HG03442 (cell line): ENCODE data around the gene CRNKL1.

Experiments
- ATAC-seq: cut with Tn5 transposase; IDR thresholded peaks from one replicate; pipeline ENCODE4 v1.9.1; 2021; ENCODE audit warnings: mild to moderate bottlenecking, moderate library complexity; ENCODE audit not compliant: unreplicated experiment

Gene CRNKL1

GRCh38 chr20:20052074-20052970 lies at the start of gene CRNKL1, which contains the start of gene CFAP61:
Gene CRNKL1 (minus strand): TSS chr20:20052466. CDS start chr20:20052342, 124 bp downstream.
Gene CFAP61 (plus strand): TSS chr20:20052532. CDS start chr20:20056654, 4,122 bp downstream.
- peak; percentile 88 for ATAC-seq

GRCh38 chr20:20100881-20101280 lies 48.6 kb upstream of the CRNKL1 start:
- no peak for ATAC-seq

GRCh38 chr20:20096421-20096820 lies 44.2 kb upstream of the CRNKL1 start:
- no peak for ATAC-seq

GRCh38 chr20:20095114-20095872 lies 43.0 kb upstream of the CRNKL1 start:
- no peak for ATAC-seq

- ATAC-seq = no peak
These were observed 42.1 kb upstream of the CRNKL1 start for GRCh38 chr20:20094410-20094809.

GRCh38 chr20:20092827-20093226 lies 40.6 kb upstream of the CRNKL1 start:
- ATAC-seq = no peak

GRCh38 chr20:20089939-20090338 lies 37.7 kb upstream of the CRNKL1 start:
- ATAC-seq = no peak

- ATAC-seq = no peak
These were observed 36.8 kb upstream of the CRNKL1 start for GRCh38 chr20:20089018-20089417.

- ATAC-seq = no peak
These were observed 33.5 kb upstream of the CRNKL1 start for GRCh38 chr20:20085812-20086211.

GRCh38 chr20:20085071-20085470 lies 32.8 kb upstream of the CRNKL1 start:
- ATAC-seq = no peak

- no peak for ATAC-seq
These were observed 32.1 kb upstream of the CRNKL1 start for GRCh38 chr20:20084296-20084752.

GRCh38 chr20:20083807-20084206 lies 31.5 kb upstream of the CRNKL1 start:
- no peak for ATAC-seq

GRCh38 chr20:20079102-20079784 lies 27.0 kb upstream of the CRNKL1 start:
- no peak for ATAC-seq

GRCh38 chr20:20078041-20078440 lies 25.8 kb upstream of the CRNKL1 start:
- ATAC-seq = no peak

GRCh38 chr20:20076297-20077065 lies 24.2 kb upstream of the CRNKL1 start:
- ATAC-seq = no peak

- no peak for ATAC-seq
These were observed 22.8 kb upstream of the CRNKL1 start for GRCh38 chr20:20075032-20075431.

GRCh38 chr20:20073801-20074371 lies 21.6 kb upstream of the CRNKL1 start:
- no peak for ATAC-seq

GRCh38 chr20:20070871-20071726 lies 18.8 kb upstream of the CRNKL1 start:
- no peak for ATAC-seq

GRCh38 chr20:20065361-20065760 lies 13.1 kb upstream of the CRNKL1 start:
- no peak for ATAC-seq
